Right lobe of liver (tissue), 6 donors: ENCODE measurements around the gene KRT28. TPM values are rescaled to one million over a fixed set of nuclear protein-coding genes. Genes with fewer than 3 reads are reported as not detected.
A peak's percentile ranks its signal among the peaks of the same experiment; 100 is the strongest.

Experiments used
- ATAC-seq, 4 donors: fragments of 200-7000 bp; cut with Tn5 transposase; one replicate each; pipeline ENCODE4 v1.9.1; 2020; ENCODE audit warnings: mild to moderate bottlenecking in 4 of 4, moderate library complexity in 4 of 4
- DNase-seq, 3 donors: peaks; one replicate each; pipeline ENCODE4 v3.0.0-alpha.2; 2020
- H3K27ac ChIP-seq, 3 donors: fragments of 200-600 bp; one replicate each; pipeline ENCODE4 v1.8.0; 2022
- H3K27me3 ChIP-seq, 2 donors: fragments of 200-600 bp; one replicate each; pipeline ENCODE4 v1.8.0; 2022
- H3K36me3 ChIP-seq, 4 donors: fragments of 200-600 bp; sonication (generic) in 1 of 4; one replicate each; pipeline versions ENCODE4 v1.5.1 to v1.8.0; 2017 to 2022; ENCODE audit warnings: control low read depth in 1 of 4
- H3K4me1 ChIP-seq, 4 donors: fragments of 200-600 bp; sonication (generic) in 1 of 4; one replicate each; pipeline versions ENCODE4 v1.5.1 to v1.8.0; 2017 to 2022; ENCODE audit warnings: control low read depth in 1 of 4
- H3K4me3 ChIP-seq, 3 donors: fragments of 200-600 bp; one replicate each; pipeline ENCODE4 v1.8.0; 2022
- H3K9me3 ChIP-seq, 4 donors: fragments of 200-600 bp; sonication (generic) in 1 of 4; one replicate each; pipeline versions ENCODE4 v1.5.1 to v1.8.0; 2017 to 2022; ENCODE audit warnings: control low read depth in 1 of 4
- CTCF ChIP-seq, 4 donors: fragments of 200-600 bp in 3 of 4; fragments of 450-650 bp in 1 of 4; IDR thresholded peaks; one replicate each; pipeline versions ENCODE4 v1.5.1 to v1.8.0; 2016 to 2022; ENCODE audit warnings: antibody characterized with exemption in 4 of 4, mild to moderate bottlenecking in 2 of 4
- POLR2A ChIP-seq: fragments of 450-650 bp; IDR thresholded peaks from one replicate; pipeline ENCODE4 v1.6.1; 2017; ENCODE audit warnings: antibody characterized with exemption, mild to moderate bottlenecking
- WGBS: methylation state at CpG from one replicate; pipeline ENCODE4 v1.1.6; 2018; ENCODE audit warnings: low coverage, low lambda C conversion rate; ENCODE audit not compliant: insufficient coverage; ENCODE audit errors: missing lambda C conversion rate; 5-methylcytosine and 5-hydroxymethylcytosine counted together
- intact Hi-C, 2 donors: fragments of 100-400 bp; cut with DNase I; formaldehyde crosslinking; loops; one replicate each; pipeline versions ENCODE4 v1.11.2 to v1.14.1; 2022
- total RNA-seq, 6 experiments: library from RNA; depleted of rRNA in 2 of 6; stranded (reverse); fragments of >200 nt in 2 of 6; fragmentation: NEBNext Ultra II Directional in 3 of 6; extraction: Animal tissue kit (Norgen Biotek cat#: 25700) in 3 of 6; gene quantifications; one replicate each; pipeline versions ENCODE4 v1.1.0 to v1.2.4, GENCODE V29; 2016 to 2023
- donor health status: DM: no; HTN: yes; CAD: no.
- donor health status: DM: no; HTN: no; CAD: no.
- donor health status: DM: no; HTN: no; CAD: no.
- donor health status: DM: no; HTN: yes; CAD: no.
- donor health status: DM: no; HTN: yes; CAD: no.

The KRT28 gene
- total RNA-seq, 6 experiments from 2014 or later, result not detected

DNA sequence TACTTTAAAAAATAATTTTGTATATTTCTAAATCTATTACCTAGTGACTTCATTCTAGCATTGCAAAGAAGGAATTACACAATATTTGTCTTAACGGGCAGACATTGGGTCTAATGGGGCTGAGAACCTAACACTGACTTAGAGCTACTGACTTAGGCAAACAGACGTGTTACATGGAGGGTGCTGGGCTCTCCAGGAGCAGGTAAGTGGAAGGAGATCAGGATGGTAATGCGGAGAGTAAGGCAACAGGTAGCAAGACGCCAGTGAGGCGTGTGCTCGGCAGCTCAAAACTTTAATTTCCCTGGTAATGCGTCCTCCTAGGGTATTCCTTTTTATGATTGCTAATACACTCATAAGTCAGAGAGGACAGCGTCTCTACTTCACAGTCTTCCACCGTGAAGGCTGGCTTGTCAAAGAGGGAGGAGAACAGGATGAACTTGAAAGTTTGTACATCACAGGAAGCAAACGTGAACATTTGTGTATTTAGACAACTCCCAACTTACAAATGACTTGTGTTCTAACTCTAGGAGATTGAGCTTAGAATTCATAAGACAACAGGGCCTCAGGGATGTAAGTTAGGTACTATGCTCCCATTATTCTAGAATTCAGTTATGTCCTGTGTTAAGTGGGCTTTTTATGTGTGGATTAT, 4.6 kb downstream of the KRT28 start:
- H3K36me3 ChIP-seq, result no peaks in the 10 kb centered on the region
- WGBS, result 59% methylated on average over 10 of the region's 10 CpGs
- ATAC-seq (no peak), DNase-seq (no peak)
- H3K27ac ChIP-seq, result no peak overlapping the region
- intact Hi-C loops, result no loop called here
- H3K27me3 ChIP-seq, result no peaks in the 10 kb centered on the region
- H3K4me3 ChIP-seq, result no peak overlapping the region
- no peaks in the 10 kb centered on the region for H3K9me3 ChIP-seq
- no peaks in the 10 kb centered on the region for H3K4me1 ChIP-seq
- TF ChIP-seq POLR2A, result no peak
- no peak for TF ChIP-seq CTCF (IDR thresholded peaks at IDR 0.05)

DNA sequence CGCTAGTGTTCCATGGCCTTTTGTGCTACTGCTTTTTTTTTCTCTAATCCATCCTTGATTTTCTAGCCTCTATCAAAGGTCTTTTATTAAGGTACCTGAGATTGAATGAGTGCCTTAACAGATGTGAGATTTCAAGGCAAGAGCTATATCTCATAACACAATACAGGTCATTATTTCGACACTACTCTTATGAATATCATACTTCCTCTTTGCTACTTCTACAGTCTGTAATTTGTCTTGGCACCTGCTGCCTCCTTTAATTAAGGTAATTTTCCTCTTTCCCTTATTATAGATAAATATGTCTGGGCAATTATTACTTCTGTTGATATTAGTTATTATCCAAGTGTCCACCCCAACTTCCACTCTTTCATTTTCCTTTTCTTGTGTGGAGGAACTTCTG, 5.3 kb downstream of the KRT28 start:
- intact Hi-C loops, result no loop called here
- Histone ChIP-seq H3K27me3 (no peaks in the 10 kb centered on the region), H3K4me3 (no peak overlapping the region), H3K27ac (no peak overlapping the region), H3K9me3 (no peaks in the 10 kb centered on the region), H3K36me3 (no peaks in the 10 kb centered on the region), H3K4me1 (no peaks in the 10 kb centered on the region)
- ATAC-seq (no peak), DNase-seq (no peak)
- TF ChIP-seq POLR2A (no peak), CTCF (IDR thresholded peaks at IDR 0.05) (no peak)
- 75% methylated on average over 2 of the region's 2 CpGs for WGBS

- no peaks in the 10 kb centered on the region for H3K4me1 ChIP-seq
- intact Hi-C loops, result no loop called here
- WGBS, result 55% methylated on average over 10 of the region's 10 CpGs
- no peak for DNase-seq
- TF ChIP-seq CTCF (IDR thresholded peaks at IDR 0.05) (no peak), POLR2A (no peak)
- no peaks in the 10 kb centered on the region for H3K27me3 ChIP-seq
- no peak overlapping the region for H3K4me3 ChIP-seq
- H3K36me3 ChIP-seq, result no peaks in the 10 kb centered on the region
- no peaks in the 10 kb centered on the region for H3K9me3 ChIP-seq
- H3K27ac ChIP-seq, result no peak overlapping the region
- no peak for ATAC-seq
Observed at GRCh38 chr17:40793832-40794231, 5.9 kb downstream of the KRT28 start.

DNA sequence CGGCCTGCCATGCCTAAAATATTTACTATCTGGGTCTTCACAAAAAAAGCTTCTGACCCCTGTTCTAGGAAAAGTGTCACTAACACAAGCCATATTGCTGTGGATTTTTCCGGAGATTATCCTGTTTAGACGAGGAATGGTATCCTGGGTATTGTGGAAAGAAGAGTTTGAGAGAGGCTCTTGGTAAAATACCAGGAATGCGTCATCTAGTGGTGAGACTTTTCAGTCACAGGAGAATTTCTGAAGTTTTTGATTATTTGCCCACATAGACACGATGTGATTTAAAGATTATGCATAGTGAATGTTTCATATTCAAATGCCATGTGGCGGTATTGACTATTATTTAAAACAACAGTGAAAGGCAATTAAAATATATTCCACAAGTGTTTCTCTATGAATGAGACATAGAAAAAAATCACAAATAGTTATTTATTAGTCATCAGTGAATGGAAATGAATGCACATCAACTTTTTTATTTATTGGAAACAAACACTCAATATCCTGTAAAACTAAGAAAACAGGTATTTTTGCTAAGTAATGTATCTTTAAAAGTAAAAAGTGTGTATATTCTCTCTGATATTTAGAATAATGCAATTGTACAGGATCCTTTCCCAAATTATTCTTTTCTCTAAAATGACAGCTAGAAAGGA, 7.8 kb downstream of the KRT28 start:
- Histone ChIP-seq H3K36me3 (no peaks in the 10 kb centered on the region), H3K27me3 (no peaks in the 10 kb centered on the region), H3K4me1 (no peaks in the 10 kb centered on the region), H3K9me3 (no peaks in the 10 kb centered on the region), H3K27ac (no peak overlapping the region), H3K4me3 (no peak overlapping the region)
- WGBS, result 28% methylated on average over 6 of the region's 6 CpGs
- no peak for TF ChIP-seq POLR2A
- peak; percentile 73 to 82 (median 76) for TF ChIP-seq CTCF (IDR thresholded peaks at IDR 0.05)
- ATAC-seq, result peak; percentile 56 to 71 (median 68)
- intact Hi-C loops, result no loop called here
- no peak for DNase-seq
